ENCODE measurements around the gene CFAP210. TPM values are rescaled to one million over a fixed set of nuclear protein-coding genes. Genes with fewer than 3 reads are reported as not detected.

The CFAP210 gene
- total and polyA plus RNA-seq, 9 of the 15 experiments (the other 6 are each of a cell fraction or from before 2014, with no cell fraction given), result 0.75 to 3.6 (median 1.3) TPM

DNA sequence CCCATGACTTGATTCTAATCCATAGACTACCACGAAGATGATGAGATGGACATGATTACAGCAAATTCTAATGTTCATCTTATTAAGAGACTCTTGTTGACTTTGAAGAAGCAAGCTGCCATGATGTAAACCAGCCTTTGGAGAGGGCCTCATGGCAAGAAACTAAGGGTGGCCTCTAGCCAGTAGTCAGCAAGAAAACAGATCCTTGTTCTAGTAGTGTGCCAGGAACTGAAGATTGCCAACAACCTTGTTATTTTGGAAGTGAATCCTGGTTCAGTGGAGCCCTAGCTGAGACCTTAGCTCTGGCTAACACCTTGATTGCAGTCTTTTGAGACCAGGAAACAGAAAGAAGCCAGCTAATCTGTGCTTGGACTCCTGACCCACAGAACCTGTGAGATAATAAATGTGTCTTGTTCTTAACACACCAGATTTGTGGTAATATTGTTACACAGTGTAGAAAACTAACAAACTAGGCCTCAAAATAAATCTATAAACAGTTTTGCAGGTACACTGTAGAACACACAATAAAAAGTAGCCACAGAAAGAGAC lies 10.0 kb upstream of the CFAP210 start:
- H3K79me2 ChIP-seq (ENCODE audit: control insufficient read depth, insufficient read depth, low read length), result no peaks in the 10 kb centered on the region
- ChIA-PET CTCF (ENCODE audit: low intra/inter-chr PET ratio) (no interaction called here), POLR2A (interaction anchor here (1.1 to 6.8 kb wide), 4 partner anchors 10 to 31 kb away, joined by 4 to 60 read pairs (median 26); partner anchors contain the start of genes CFAP210 and PHOSPHO2)
- DNase-seq (ENCODE audit: extremely low read depth in 1 of 4, low spot score in 3 of 4) (no peak), ATAC-seq (peak; percentile 18), FAIRE-seq (peak; percentile 23)
- no peaks in the 10 kb centered on the region for H3K4me1 ChIP-seq (replicated peaks in 1 of 2; ENCODE audit: control insufficient read depth in 2 of 2, insufficient read depth in 2 of 2, low read length in 2 of 2)
- no peaks in the 10 kb centered on the region for H4K20me1 ChIP-seq (replicated peaks; ENCODE audit: control insufficient read depth, insufficient read depth, low read length)
- H3K27me3 ChIP-seq (ENCODE audit: control insufficient read depth in 2 of 2, insufficient read depth in 2 of 2, low read length in 2 of 2), result no peaks in the 10 kb centered on the region
- 29% methylated on average over 1 of the region's 1 CpG for WGBS (ENCODE audit: insufficient coverage, low coverage, missing lambda C conversion rate)
- H2AFZ ChIP-seq (ENCODE audit: low read depth, low read length), result no peak overlapping the region
- H3K9ac ChIP-seq (ENCODE audit: insufficient read depth in 1 of 2, low read depth in 2 of 2, low read length in 2 of 2), result no peak overlapping the region
- no peaks in the 10 kb centered on the region for H3K9me1 ChIP-seq (ENCODE audit: control insufficient read depth, insufficient read depth, low read length)
- BruUV-seq (replicated peaks), result no TSS peak
- TF ChIP-seq NONO (IDR thresholded peaks at IDR 0.05; ENCODE audit: low read depth in 2 of 2, low read length in 1 of 2) (no peak), KDM4B (IDR thresholded peaks at IDR 0.05; ENCODE audit: borderline replicate concordance in 2 of 2, low read depth in 1 of 2) (no peak), PYGO2 (tag; IDR thresholded peaks at IDR 0.05) (no peak), ERF (CRISPR knock-in tag; IDR thresholded peaks at IDR 0.05) (no peak), ZNF76 (CRISPR knock-in tag; IDR thresholded peaks at IDR 0.05; ENCODE audit: borderline replicate concordance) (no peak)
- no peak overlapping the region for H3K27ac ChIP-seq (ENCODE audit: extremely low read depth, low read depth, low read length)
- in situ Hi-C loops (cut with MboI), result no loop called here
- no peak overlapping the region for H3K4me3 ChIP-seq
- no peak overlapping the region for H3K4me2 ChIP-seq (ENCODE audit: insufficient read depth, low read length)
- no peaks in the 10 kb centered on the region for H3K9me3 ChIP-seq (replicated peaks; ENCODE audit: control insufficient read depth, insufficient read depth, low read depth, low read length)
- peaks cover 15% of the 10 kb centered on the region; the same call in 2 of the 3 replicates for H3K36me3 ChIP-seq (ENCODE audit: control insufficient read depth, insufficient read depth, low read length)
- intact Hi-C loops (cut with micrococcal nuclease), result no loop called here

DNA sequence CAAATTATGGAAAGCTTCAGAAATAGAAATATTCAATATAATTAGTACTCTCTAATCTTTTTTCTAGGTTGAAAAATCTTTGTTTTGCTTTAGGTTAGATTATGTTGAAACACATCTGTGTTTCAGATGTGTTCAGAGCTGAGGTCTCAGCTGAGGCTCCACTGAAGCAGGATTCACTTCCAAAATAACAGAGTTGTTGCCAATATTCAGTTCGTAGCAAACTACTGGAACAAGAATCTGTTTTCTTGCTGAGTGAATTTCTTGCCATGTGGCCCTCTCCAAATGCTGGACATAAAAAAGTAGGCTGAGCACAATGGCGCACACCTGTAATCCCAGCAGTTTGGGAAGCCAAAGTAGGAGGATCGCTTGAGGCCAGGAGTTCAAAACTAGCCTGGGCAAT lies 8.8 kb upstream of the CFAP210 start:
- Histone ChIP-seq H3K9me1 (ENCODE audit: control insufficient read depth, insufficient read depth, low read length) (no peaks in the 10 kb centered on the region), H3K27me3 (ENCODE audit: control insufficient read depth in 2 of 2, insufficient read depth in 2 of 2, low read length in 2 of 2) (no peaks in the 10 kb centered on the region), H3K4me1 (replicated peaks in 1 of 2; ENCODE audit: control insufficient read depth in 2 of 2, insufficient read depth in 2 of 2, low read length in 2 of 2) (no peaks in the 10 kb centered on the region), H4K20me1 (replicated peaks; ENCODE audit: control insufficient read depth, insufficient read depth, low read length) (no peaks in the 10 kb centered on the region), H2AFZ (ENCODE audit: low read depth, low read length) (no peak overlapping the region), H3K36me3 (ENCODE audit: control insufficient read depth, insufficient read depth, low read length) (peaks cover 25% of the 10 kb centered on the region), H3K79me2 (ENCODE audit: control insufficient read depth, insufficient read depth, low read length) (no peaks in the 10 kb centered on the region), H3K4me2 (ENCODE audit: insufficient read depth, low read length) (no peak overlapping the region), H3K9ac (ENCODE audit: insufficient read depth in 1 of 2, low read depth in 2 of 2, low read length in 2 of 2) (no peak overlapping the region), H3K27ac (ENCODE audit: extremely low read depth, low read depth, low read length) (no peak overlapping the region), H3K9me3 (replicated peaks; ENCODE audit: control insufficient read depth, insufficient read depth, low read depth, low read length) (no peaks in the 10 kb centered on the region), H3K4me3 (no peak overlapping the region)
- in situ Hi-C loops (cut with MboI) (no loop called here), intact Hi-C loops (cut with micrococcal nuclease) (no loop called here)
- ATAC-seq (no peak), FAIRE-seq (no peak), DNase-seq (ENCODE audit: extremely low read depth in 1 of 4, low spot score in 3 of 4) (no peak)
- POLR2A ChIA-PET, result interaction anchor here (0.6 to 6.8 kb wide), 6 partner anchors 9 to 131 kb away, joined by 3 to 60 read pairs (median 6); partner anchors contain the start of genes CFAP210 and PHOSPHO2
- 64% methylated on average over 3 of the region's 3 CpGs for WGBS (ENCODE audit: insufficient coverage, low coverage, missing lambda C conversion rate)
- no TSS peak for BruUV-seq (replicated peaks)
- CTCF ChIA-PET (ENCODE audit: low intra/inter-chr PET ratio), result no interaction called here
- no peak for TF ChIP-seq EHMT2 (IDR thresholded peaks at IDR 0.05)
- TF ChIP-seq CHCHD3 (CRISPR knock-in tag; IDR thresholded peaks at IDR 0.05), result no peak
- TF ChIP-seq TEAD2 (tag; IDR thresholded peaks at IDR 0.05), result no peak
- TF ChIP-seq POLR2A (conservative IDR thresholded peaks at IDR 0.05), result no peak
- no peak for TF ChIP-seq ZNF75A (CRISPR knock-in tag; IDR thresholded peaks at IDR 0.05)
- TF ChIP-seq NFXL1 (CRISPR knock-in tag; IDR thresholded peaks at IDR 0.05), result no peak
- TF ChIP-seq HLTF (IDR thresholded peaks at IDR 0.05), result no peak
- no peak for TF ChIP-seq ZZZ3 (IDR thresholded peaks at IDR 0.05)
- TF ChIP-seq ZFP30 (CRISPR knock-in tag; IDR thresholded peaks at IDR 0.05; ENCODE audit: borderline replicate concordance), result no peak
- no peak for TF ChIP-seq CTBP1 (IDR thresholded peaks at IDR 0.05; ENCODE audit: borderline replicate concordance)
- TF ChIP-seq KAT7 (CRISPR knock-in tag; IDR thresholded peaks at IDR 0.05; ENCODE audit: borderline replicate concordance), result no peak
- no peak for TF ChIP-seq NCOA2 (IDR thresholded peaks at IDR 0.05; ENCODE audit: partially characterized antibody in 2 of 2)
- TF ChIP-seq, protein P1, sequence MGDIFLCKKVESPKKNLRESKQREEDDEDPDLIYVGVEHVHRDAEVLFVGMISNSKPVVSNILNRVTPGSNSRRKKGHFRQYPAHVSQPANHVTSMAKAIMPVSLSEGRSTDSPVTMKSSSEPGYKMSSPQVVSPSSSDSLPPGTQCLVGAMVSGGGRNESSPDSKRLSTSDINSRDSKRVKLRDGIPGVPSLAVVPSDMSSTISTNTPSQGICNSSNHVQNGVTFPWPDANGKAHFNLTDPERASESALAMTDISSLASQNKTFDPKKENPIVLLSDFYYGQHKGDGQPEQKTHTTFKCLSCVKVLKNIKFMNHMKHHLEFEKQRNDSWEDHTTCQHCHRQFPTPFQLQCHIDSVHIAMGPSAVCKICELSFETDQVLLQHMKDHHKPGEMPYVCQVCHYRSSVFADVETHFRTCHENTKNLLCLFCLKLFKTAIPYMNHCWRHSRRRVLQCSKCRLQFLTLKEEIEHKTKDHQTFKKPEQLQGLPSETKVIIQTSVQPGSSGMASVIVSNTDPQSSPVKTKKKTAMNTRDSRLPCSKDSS (IDR thresholded peaks at IDR 0.05; ENCODE audit: low read depth, partially characterized antibody), result no peak
